Loucy (cell line): ENCODE data around the gene EPX.

Experiments
- H2AFZ ChIP-seq: fragments of 200-600 bp; sonication (generic); 2 replicates; pipeline ENCODE4 v1.6.0; 2016; ENCODE audit warnings: antibody characterized with exemption, mild to moderate bottlenecking, low read length, moderate library complexity
- H3F3A ChIP-seq: fragments of 200-600 bp; 2 replicates; pipeline ENCODE4 v1.6.0; 2016; ENCODE audit warnings: antibody characterized with exemption, low read depth, mild to moderate bottlenecking
- H3K27me3 ChIP-seq: fragments of 200-600 bp; sonication (generic); 2 replicates; pipeline ENCODE4 v1.6.1; 2014; ENCODE audit warnings: low read length, mild to moderate bottlenecking; ENCODE audit not compliant: insufficient read depth, poor library complexity, severe bottlenecking
- H3K36me3 ChIP-seq: fragments of 200-600 bp; sonication (generic); 2 replicates; pipeline ENCODE4 v1.6.1; 2016; ENCODE audit warnings: low read length; ENCODE audit not compliant: insufficient read depth
- H3K4me1 ChIP-seq: fragments of 200-600 bp; sonication (generic); 2 replicates; pipeline ENCODE4 v1.5.1; 2014; ENCODE audit warnings: low read length, mild to moderate bottlenecking; ENCODE audit not compliant: insufficient read depth, poor library complexity, severe bottlenecking
- H3K4me2 ChIP-seq: fragments of 200-600 bp; sonication (generic); 2 replicates; pipeline ENCODE4 v1.6.0; 2014; ENCODE audit warnings: antibody characterized with exemption, low read length, low read depth, mild to moderate bottlenecking; ENCODE audit not compliant: poor library complexity, severe bottlenecking
- H3K4me3 ChIP-seq: fragments of 200-600 bp; sonication (generic); 2 replicates; pipeline ENCODE4 v1.5.1; 2014; ENCODE audit warnings: low read length, mild to moderate bottlenecking, mixed read lengths; ENCODE audit not compliant: poor library complexity, severe bottlenecking
- H3K79me2 ChIP-seq: fragments of 200-600 bp; sonication (generic); 2 replicates; pipeline ENCODE4 v1.6.1; 2014; ENCODE audit warnings: low read length; ENCODE audit not compliant: insufficient read depth
- H3K9ac ChIP-seq: fragments of 200-600 bp; sonication (generic); 2 replicates; pipeline ENCODE4 v1.6.0; 2014; ENCODE audit warnings: mild to moderate bottlenecking, low read depth, low read length, moderate library complexity; ENCODE audit not compliant: poor library complexity, severe bottlenecking
- H3K9me2 ChIP-seq: fragments of 200-600 bp; sonication (generic); replicated peaks from 2 replicates; pipeline ENCODE4 v1.6.1; 2016; ENCODE audit warnings: low read depth, low read length, mixed read lengths
- H3K9me3 ChIP-seq: fragments of 200-600 bp; sonication (generic); 2 replicates; pipeline ENCODE4 v1.6.1; 2014; ENCODE audit warnings: mild to moderate bottlenecking, antibody characterized with exemption, low read length, low read depth; ENCODE audit not compliant: insufficient read depth
- H4K20me1 ChIP-seq: fragments of 200-600 bp; sonication (generic); 2 replicates; pipeline ENCODE4 v1.6.0; 2014; ENCODE audit warnings: antibody characterized with exemption, low read length, mild to moderate bottlenecking; ENCODE audit not compliant: insufficient read depth, poor library complexity, severe bottlenecking
- CTCF ChIP-seq: fragments of 200-600 bp; sonication (generic); conservative IDR thresholded peaks from 2 replicates; pipeline ENCODE4 v1.5.1; 2014; ENCODE audit warnings: mild to moderate bottlenecking, antibody characterized with exemption, low read length
- EZH2phosphoT487 ChIP-seq: fragments of 200-600 bp; IDR thresholded peaks from 2 replicates; pipeline ENCODE4 v1.6.1; 2018; ENCODE audit warnings: antibody characterized with exemption, mild to moderate bottlenecking, moderate library complexity, borderline replicate concordance

EPX gene

DNA sequence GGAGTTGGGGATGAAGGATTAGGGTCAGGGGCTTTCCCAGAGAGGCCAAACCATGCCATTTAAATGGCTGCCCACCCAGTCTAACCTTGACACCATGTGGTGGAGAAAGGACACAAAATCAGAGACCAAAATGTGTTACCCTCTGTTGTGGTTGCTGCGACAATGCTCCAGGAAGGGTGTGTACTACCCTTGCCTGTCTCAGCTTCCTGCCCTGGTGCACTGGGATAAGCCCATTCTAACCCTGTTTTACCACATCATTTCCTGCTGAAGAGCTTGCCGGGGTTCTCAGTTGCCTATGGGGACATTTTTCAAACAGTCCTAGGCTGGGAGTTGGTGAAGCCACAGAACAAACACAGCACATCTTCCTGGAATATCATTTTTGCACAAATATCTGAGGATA, 39.5 kb upstream of the EPX start:
- no peak overlapping the region for H3K9ac ChIP-seq
- H3F3A ChIP-seq: peaks cover 3% of the 10 kb centered on the region; the same call in 1 of the 2 replicates
- no peak overlapping the region for H2AFZ ChIP-seq
- peak overlapping the region; percentile 45 for H3K4me3 ChIP-seq
- H3K4me1 ChIP-seq: peaks cover 23% of the 10 kb centered on the region
- TF ChIP-seq CTCF (no peak), EZH2phosphoT487 (0 out of 2 replicates have a peak, but pooled peaks have one; percentile 16)
- H3K79me2 ChIP-seq: no peaks in the 10 kb centered on the region
- no peaks in the 10 kb centered on the region for H3K9me2 ChIP-seq
- no peaks in the 10 kb centered on the region for H3K36me3 ChIP-seq
- no peaks in the 10 kb centered on the region for H3K9me3 ChIP-seq
- H4K20me1 ChIP-seq: no peaks in the 10 kb centered on the region
- H3K27me3 ChIP-seq: peaks cover 11% of the 10 kb centered on the region
- peak overlapping the region; percentile 70 for H3K4me2 ChIP-seq

DNA sequence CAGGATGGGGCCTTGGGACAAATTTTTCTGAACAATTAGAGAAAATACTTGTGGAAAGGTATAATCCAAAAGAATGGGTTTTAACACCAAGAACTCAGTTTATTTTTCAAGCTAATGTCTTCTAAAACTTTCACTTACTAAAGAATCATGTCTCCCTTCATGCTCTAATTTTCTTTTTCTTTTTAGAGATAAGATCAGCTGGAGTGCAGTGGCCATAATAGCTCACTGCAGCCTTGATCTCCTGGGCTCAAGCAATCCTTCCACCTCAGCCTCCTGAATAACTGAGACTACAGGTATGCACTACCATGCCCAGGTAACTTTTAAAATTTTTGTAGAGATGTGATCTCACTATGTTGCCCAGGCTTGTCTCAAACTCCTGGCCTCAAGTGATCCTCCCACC, 38.9 kb upstream of the EPX start:
- no peaks in the 10 kb centered on the region for H3K9me3 ChIP-seq
- no peaks in the 10 kb centered on the region for H4K20me1 ChIP-seq
- H3K4me1 ChIP-seq: peaks cover 23% of the 10 kb centered on the region
- peak overlapping the region; percentile 45 for H3K4me3 ChIP-seq
- no peak overlapping the region for H3K9ac ChIP-seq
- H3K27me3 ChIP-seq: peaks cover 9% of the 10 kb centered on the region
- H3K79me2 ChIP-seq: no peaks in the 10 kb centered on the region
- H2AFZ ChIP-seq: no peak overlapping the region
- no peaks in the 10 kb centered on the region for H3K36me3 ChIP-seq
- H3K4me2 ChIP-seq: peak overlapping the region; percentile 70
- peaks cover 3% of the 10 kb centered on the region; the same call in 1 of the 2 replicates for H3F3A ChIP-seq
- H3K9me2 ChIP-seq: no peaks in the 10 kb centered on the region
- peak; percentile 30; the same call in 1 of the 2 replicates for TF ChIP-seq CTCF
- no peak for TF ChIP-seq EZH2phosphoT487

GRCh38 chr17:58156839-58157803, 35.4 kb upstream of the EPX start:
- H3K9me3 ChIP-seq: no peaks in the 10 kb centered on the region
- no peak overlapping the region for H3K9ac ChIP-seq
- TF ChIP-seq EZH2phosphoT487: no peak
- H3F3A ChIP-seq: peaks cover 3% of the 10 kb centered on the region; the same call in 1 of the 2 replicates
- H2AFZ ChIP-seq: no peak overlapping the region
- no peaks in the 10 kb centered on the region for H3K27me3 ChIP-seq
- no peak overlapping the region for H3K4me3 ChIP-seq
- H3K79me2 ChIP-seq: no peaks in the 10 kb centered on the region
- no peaks in the 10 kb centered on the region for H3K9me2 ChIP-seq
- H4K20me1 ChIP-seq: no peaks in the 10 kb centered on the region
- H3K4me1 ChIP-seq: peaks cover 23% of the 10 kb centered on the region
- H3K4me2 ChIP-seq: no peak overlapping the region
- no peaks in the 10 kb centered on the region for H3K36me3 ChIP-seq
